ENCODE measurements around the gene WDPCP. TPM values are rescaled to one million over a fixed set of nuclear protein-coding genes. Genes with fewer than 3 reads are reported as not detected.

Gene WDPCP
- polyA plus RNA-seq, 1 of the 3 experiments (the other 2 are of a cell fraction), result 3.1 TPM

DNA sequence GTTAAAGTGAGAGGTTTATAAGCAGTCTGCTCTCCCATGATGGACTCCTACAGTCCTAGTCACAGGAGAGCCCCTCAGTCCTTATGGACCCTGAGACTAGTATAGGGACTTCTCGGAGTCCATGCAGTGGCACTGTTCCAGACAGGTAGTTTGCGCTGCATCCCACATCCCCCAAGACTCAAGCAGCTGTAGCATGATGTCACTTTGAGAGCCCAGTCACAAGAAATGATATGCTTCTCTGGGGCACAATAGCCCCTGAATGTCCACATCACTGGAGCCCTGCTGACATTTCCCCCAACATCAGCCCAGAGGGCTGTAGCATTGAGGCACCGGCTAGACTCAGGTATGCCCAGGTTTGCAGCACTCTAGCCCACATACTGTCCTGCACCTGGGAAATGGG, 317.6 kb downstream of the WDPCP start:
- no peaks in the 10 kb centered on the region for H3F3A ChIP-seq (replicated peaks; ENCODE audit: insufficient read depth)
- no peaks in the 10 kb centered on the region for H3K4me1 ChIP-seq (ENCODE audit: control insufficient read depth in 1 of 2, insufficient read depth in 2 of 2, low read depth in 1 of 2, low read length in 1 of 2)
- POLR2A ChIA-PET, result no interaction called here
- no peak overlapping the region for H3K4me3 ChIP-seq (ENCODE audit: low read depth in 2 of 2, low read length in 1 of 2)
- no peak for DNase-seq
- H3K79me2 ChIP-seq (ENCODE audit: insufficient read depth), result no peaks in the 10 kb centered on the region
- H4K20me1 ChIP-seq (ENCODE audit: insufficient read depth), result no peaks in the 10 kb centered on the region
- no peaks in the 10 kb centered on the region for H3K36me3 ChIP-seq (replicated peaks in 1 of 2; ENCODE audit: control insufficient read depth in 1 of 2, insufficient read depth in 2 of 2, low read length in 1 of 2)
- H3K27me3 ChIP-seq (ENCODE audit: insufficient read depth), result no peaks in the 10 kb centered on the region
- no CpG with 5 or more reads among the region's 3 CpGs for WGBS (ENCODE audit: low lambda C conversion rate)
- H2AFZ ChIP-seq (ENCODE audit: low read depth), result no peak overlapping the region
- no peak overlapping the region for H3K9ac ChIP-seq
- H3K4me2 ChIP-seq, result no peak overlapping the region
- H3K9me2 ChIP-seq, result no peaks in the 10 kb centered on the region
- no peak for TF ChIP-seq TEAD4 (IDR thresholded peaks at IDR 0.05; ENCODE audit: borderline replicate concordance, insufficient read depth)
- TF ChIP-seq ELF1 (IDR thresholded peaks at IDR 0.05), result no peak
- TF ChIP-seq TCF12 (IDR thresholded peaks at IDR 0.05), result no peak
- TF ChIP-seq MEF2A (IDR thresholded peaks at IDR 0.05; ENCODE audit: borderline replicate concordance, low read depth), result no peak
- no peak for TF ChIP-seq FOXJ3 (CRISPR knock-in tag; IDR thresholded peaks at IDR 0.05)
- no peak for TF ChIP-seq ZBTB33 (IDR thresholded peaks at IDR 0.05; ENCODE audit: borderline replicate concordance, low read depth)
- no peak for TF ChIP-seq FOXM1 (IDR thresholded peaks at IDR 0.05; ENCODE audit: low read depth)
- TF ChIP-seq RCOR1 (IDR thresholded peaks at IDR 0.05; ENCODE audit: low read length), result no peak
- TF ChIP-seq MAX (IDR thresholded peaks at IDR 0.05; ENCODE audit: low read depth), result no peak
- TF ChIP-seq EZH2phosphoT487 (IDR thresholded peaks at IDR 0.05; ENCODE audit: borderline replicate concordance, low read depth), result no peak
- no peak for TF ChIP-seq CHD2 (IDR thresholded peaks at IDR 0.05; ENCODE audit: low read length, partially characterized antibody)
- no peak for TF ChIP-seq EP300 (IDR thresholded peaks at IDR 0.05; ENCODE audit: borderline replicate concordance in 1 of 2, low read depth in 1 of 2, low read length in 1 of 2)
- TF ChIP-seq JUND (IDR thresholded peaks at IDR 0.05), result no peak
- no peak for TF ChIP-seq USF1 (IDR thresholded peaks at IDR 0.05; ENCODE audit: borderline replicate concordance, low read depth)
- no peak for TF ChIP-seq PBX3 (IDR thresholded peaks at IDR 0.05)
- no peak for TF ChIP-seq MXI1 (IDR thresholded peaks at IDR 0.05; ENCODE audit: low read depth, low read length)
- no peak for TF ChIP-seq IRF3 (IDR thresholded peaks at IDR 0.05; ENCODE audit: low read depth, low read length)
- peaks cover 8% of the 10 kb centered on the region; the same call in 1 of the 2 replicates for H3K9me3 ChIP-seq
- CTCF ChIA-PET, result no interaction called here
- no peak overlapping the region for H3K27ac ChIP-seq (ENCODE audit: low read depth in 2 of 2, low read length in 1 of 2)
